Posterior cingulate gyrus (tissue), 11 donors: ENCODE data around the gene BST1.
A peak's percentile ranks its signal among the peaks of the same experiment; 100 is the strongest.

Source experiments
- DNase-seq, 10 donors: peaks; one replicate each; pipeline versions ENCODE4 v3.0.0 to v3.0.0-alpha.2; 2020 to 2021; ENCODE audit warnings: mixed read lengths in 3 of 10
- intact Hi-C: fragments of 100-400 bp; cut with DNase I; formaldehyde crosslinking; loops from one replicate; pipeline ENCODE4 v1.15.1; 2023

Gene BST1, protein sequence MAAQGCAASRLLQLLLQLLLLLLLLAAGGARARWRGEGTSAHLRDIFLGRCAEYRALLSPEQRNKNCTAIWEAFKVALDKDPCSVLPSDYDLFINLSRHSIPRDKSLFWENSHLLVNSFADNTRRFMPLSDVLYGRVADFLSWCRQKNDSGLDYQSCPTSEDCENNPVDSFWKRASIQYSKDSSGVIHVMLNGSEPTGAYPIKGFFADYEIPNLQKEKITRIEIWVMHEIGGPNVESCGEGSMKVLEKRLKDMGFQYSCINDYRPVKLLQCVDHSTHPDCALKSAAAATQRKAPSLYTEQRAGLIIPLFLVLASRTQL

DNA sequence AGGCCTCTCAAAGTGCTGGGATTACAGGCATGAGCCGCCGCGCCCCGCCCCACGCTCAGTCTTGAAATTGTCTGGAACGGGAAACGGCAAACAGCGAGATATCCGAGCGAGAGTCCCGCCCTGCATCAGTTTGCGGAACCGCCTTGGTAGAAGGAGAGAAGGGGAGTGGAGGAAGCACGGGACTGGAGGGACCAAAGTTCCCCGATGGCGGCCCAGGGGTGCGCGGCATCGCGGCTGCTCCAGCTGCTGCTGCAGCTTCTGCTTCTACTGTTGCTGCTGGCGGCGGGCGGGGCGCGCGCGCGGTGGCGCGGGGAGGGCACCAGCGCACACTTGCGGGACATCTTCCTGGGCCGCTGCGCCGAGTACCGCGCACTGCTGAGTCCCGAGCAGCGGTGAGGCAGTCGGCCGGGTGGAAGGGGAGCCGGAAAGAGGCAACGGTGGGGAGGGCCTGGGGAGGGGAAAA lies at the start of gene BST1:
TSS of gene BST1 (plus strand) at position 125 of the 463 bp plus-strand sequence. CDS start at position 205, 80 bp downstream.
- intact Hi-C loops = no loop called here
- peak; percentile 29 to 95 (median 54) for DNase-seq

DNA sequence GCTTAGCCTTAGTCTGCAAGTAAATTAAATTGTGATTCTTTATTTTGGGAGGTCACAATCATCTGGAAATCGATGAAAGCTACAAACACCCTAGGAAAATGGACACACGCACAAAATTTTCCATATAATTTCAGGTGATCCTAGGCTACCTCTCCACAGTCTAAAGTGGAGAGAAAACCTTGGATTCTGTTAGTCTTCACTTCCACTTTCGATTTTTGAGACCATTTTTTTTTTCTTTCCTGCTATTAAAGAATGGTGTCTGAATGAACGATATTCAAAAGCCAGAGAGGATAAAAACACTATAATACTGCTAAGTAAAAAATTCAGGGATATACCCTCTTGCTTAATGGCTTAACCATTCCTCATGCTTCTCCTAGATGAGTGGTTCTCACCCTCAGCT lies 49.4 kb upstream of the BST1 start:
- DNase-seq = no peak
- intact Hi-C loops = loop anchor here (10.0 kb wide), 1 partner anchor 649 kb away; the partner anchor contains the start of gene CPEB2

DNA sequence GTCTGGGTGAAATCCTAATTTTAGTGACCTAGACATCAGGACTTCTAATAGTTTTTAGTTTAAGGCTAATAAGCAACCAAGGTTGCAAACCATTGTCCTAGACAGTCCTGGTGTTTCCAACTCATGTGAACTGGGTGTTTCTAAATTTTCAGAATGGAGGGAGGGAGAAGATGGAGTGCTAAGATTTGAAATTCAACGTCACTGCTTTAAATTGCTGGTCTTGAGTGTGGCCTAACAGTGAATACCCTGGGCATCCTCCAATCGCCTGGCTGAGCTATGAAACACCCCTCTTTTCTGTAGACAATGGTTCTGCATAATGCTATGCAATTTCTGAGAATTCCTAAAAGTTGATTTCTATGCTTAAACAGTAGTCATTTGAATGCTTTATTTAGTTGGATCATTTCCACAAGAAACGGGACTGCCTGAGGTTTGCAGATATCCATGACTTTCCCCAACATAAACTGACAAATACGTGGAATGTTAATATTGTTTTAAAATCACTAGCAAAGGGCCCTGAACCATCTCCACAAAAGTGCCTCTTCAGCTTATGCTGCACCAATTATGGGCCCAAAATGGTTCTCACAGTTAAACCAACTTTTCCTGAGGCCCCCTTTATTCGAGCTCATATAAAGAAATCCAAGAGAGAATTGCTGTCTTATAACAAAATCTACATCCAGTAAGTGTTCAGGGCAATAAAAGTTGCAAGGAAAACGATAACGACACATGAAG lies 48.8 kb upstream of the BST1 start:
- intact Hi-C loops = loop anchor here (10.0 kb wide), 1 partner anchor 649 kb away; the partner anchor contains the start of gene CPEB2
- peak in 2 of 10 donors; percentile 22 to 79 for DNase-seq

DNA sequence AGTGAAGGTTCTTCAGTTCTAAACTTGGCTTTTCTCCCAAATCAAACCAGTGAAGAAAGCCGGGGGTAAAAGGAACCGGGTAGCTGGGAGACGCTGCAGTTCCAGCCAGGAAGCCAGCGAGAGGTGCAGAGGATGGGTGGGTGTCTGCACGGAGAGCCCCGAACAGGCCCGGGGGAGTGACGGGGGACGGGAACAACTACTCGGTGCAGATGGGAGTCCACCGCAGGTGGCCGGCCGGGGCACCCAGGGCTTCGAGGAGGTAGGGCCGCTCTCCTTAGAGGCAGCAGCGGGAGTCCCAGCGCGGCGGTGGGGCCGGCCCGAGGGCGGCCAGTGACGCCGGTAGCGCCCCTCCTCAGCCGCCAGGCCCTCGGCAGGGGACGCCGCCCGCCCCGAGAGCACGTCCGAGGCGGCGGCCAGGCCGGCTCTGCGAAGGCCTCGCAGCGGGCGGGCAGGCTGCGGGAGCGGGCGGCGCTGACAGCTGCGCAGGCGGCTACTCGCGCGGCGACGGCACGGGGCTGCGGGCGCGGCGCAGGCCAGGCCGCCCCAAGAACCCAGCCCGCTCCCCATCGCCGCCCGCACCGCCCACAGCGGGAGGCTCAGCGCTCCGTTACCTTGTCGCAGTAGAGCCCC lies 48.2 kb upstream of the BST1 start:
- intact Hi-C loops = loop anchor here (1.0 to 10.0 kb wide), 2 partner anchors 27 to 650 kb away; partner anchors contain the start of genes CPEB2 and FAM200B
- peak; percentile 23 to 87 (median 49) for DNase-seq

DNA sequence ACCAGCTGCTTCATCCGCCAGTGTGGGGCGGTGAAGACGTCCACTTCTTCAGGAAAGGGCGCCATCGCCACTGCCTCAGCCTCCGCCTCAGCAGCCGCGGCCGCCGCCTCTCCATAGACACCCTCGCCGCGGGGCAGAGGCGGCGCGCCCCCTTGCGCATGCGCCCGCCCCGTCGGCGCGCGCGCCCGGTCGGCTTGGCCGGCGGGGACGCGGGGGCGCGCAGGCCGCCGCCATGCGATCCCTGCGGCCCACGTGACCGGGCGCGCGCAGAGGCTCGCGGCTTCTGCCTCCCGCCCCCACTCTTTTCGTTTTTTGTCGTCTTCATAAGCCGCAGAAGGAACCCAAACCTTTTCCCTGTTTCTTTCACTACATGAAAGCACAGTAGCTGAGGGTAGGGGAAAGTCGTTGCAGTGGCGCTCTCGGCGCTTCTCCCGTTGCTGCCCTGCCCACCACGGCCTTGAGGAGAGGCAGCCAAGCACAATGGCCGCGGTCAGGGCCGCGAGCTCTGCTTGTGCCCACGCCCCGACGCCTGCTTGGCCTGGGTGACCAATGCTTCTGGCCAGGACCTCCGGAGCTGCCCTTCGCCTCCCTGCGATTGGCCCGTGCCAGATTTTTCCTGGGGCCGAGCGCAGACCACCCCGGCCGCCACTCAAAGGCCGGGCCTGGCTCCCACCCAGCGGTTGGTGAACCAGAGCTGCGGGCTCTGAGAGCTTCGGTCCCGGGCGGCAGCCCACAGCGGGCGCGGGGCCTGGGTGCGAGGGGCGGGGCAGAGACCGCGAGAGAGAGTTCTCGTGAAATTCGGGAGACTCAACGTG lies 47.4 kb upstream of the BST1 start, which contains the start of gene FBXL5:
TSS of gene FBXL5 (minus strand) at position 135 of the 815 bp plus-strand sequence. CDS start at position 65, 70 bp downstream.
- intact Hi-C loops = loop anchor here (1.0 to 10.0 kb wide), 2 partner anchors 26 to 651 kb away; partner anchors contain the start of genes CPEB2 and FAM200B

DNA sequence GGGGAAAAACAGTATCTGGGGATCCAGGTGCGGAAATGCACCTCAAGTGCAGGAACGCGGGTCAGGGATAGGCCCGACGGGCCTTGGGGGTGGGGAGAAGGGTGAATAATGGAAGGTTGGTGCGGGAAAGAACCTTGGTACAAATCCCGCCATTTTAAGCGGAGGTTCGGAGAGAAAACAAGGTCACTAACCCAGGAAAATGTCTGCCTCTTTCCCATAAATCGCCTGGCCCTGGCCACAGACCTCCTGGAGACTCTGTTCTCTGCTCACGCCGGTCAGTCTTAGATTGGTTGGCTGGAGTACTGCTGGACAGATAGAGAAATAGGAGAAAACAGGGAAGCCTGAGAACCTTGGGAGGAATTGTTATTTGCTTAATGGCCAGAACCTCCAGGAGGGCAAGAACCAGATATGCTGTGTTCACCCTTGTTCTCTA lies 46.8 kb upstream of the BST1 start:
- peak in 1 of 10 donors; percentile 19 for DNase-seq
- intact Hi-C loops = loop anchor here (10.0 kb wide), 1 partner anchor 651 kb away; the partner anchor contains the start of gene CPEB2

More for the DNA sequence above, 47.4 kb upstream of the BST1 start, which contains the start of gene FBXL5:
- peak; percentile 52 to 97 (median 71) for DNase-seq

DNA sequence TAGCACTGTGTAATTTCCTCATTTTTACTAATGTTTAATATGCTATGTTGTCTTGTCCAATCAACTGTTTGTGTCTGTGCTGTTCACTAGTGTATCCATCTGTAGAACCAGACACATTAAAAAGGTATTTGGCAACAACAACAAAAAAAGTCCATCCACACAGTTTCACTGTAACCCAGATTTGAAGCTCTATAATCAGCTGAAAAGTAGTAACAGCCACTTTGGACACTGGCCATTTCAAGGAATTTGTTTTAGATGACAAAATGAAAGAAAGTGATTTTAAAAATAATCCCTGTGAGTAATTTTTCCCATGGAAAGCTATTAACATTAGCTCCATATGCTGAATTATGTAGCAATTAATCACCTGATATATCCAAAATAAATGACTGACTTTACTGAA lies 45.5 kb upstream of the BST1 start:
- intact Hi-C loops = loop anchor here (10.0 kb wide), 1 partner anchor 653 kb away; the partner anchor contains the start of gene CPEB2
- no peak for DNase-seq

DNA sequence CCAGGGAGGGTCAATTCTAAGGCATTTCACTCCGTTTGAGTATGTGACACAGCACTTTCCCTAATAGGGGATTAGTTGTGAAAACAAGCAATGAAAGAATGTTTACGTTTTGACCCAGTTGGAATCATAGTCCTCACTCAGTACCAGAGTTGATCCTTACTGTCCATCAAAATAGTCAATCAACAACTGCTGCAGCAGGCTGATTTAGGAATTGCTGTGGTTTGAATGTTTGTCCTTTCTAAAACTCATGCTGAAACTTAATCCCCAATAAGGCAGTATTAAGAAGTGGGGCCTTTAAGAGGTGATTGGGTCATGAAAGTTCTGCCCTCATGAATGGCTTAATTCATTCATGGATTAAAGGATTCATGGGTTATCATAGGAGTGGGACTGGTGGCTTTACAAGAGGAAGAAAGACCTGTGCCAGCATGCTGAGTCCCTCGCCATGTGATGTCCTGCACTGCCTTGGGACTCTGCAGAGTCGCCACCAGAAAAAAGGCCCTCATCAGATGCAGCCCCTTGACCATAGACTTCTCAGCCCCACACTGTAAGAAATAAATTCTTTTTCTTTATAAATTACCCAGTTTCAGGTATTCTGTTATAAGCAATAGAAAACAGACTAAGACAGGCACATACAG lies 44.6 kb upstream of the BST1 start:
- no peak for DNase-seq
- intact Hi-C loops = loop anchor here (10.0 kb wide), 1 partner anchor 653 kb away; the partner anchor contains the start of gene CPEB2

DNA sequence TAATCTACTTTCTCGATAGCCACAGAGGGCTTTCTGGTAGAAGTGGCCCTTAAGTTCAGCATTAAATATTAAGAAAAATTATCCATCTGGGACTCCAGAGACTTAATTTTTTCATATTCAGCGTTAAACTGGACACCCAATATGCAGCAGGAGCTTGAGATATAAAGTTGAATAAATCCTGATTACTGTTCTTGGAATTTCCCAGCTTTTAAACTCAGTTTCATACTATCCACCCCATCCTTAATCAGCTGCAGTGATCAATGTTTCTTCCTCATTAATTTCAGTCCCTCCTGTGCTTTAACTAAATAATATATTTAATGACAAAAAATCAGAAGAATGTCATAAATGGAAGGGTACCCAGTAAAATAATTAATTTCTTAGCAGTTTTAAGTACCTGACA lies 44.1 kb upstream of the BST1 start:
- intact Hi-C loops = loop anchor here (10.0 kb wide), 1 partner anchor 654 kb away; the partner anchor contains the start of gene CPEB2
- DNase-seq = no peak

DNA sequence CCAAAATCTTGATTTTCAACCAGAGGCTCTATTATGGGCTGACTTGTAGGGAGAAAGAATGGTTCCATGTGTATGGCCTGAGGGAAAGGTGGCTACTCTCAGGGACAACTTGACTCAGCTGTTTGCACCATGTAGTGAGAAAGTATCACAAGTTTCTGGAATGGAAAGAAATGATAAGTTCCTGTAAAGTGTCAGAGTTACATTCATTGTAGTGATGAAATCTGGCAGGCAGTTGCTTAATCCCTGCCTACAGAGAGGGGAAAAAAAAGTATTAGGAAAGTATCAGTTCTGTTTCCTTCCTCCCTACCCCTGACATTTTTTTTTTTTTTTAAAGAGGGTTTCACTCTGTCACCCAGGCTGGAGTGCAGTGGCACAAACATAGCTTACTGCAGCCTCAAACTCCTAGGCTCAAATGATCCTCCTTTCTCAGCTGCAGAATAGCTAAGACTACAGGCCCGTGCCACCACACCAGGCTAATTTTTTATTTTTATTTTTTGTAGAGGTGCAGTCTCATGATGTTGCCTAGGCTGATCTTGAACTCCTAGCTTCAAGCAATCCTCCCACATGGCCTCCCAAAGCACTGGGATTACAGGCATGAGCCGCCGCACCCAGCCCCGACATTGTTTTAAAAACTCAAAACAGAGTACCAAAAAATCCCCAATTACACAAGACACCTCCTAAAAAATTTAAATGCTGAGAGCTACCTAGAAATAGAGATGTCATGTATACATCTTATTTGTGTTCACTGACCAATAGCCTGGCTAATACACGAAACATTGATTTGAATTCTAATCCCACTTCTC lies 42.9 kb upstream of the BST1 start:
- intact Hi-C loops = loop anchor here (10.0 kb wide), 1 partner anchor 655 kb away; the partner anchor contains the start of gene CPEB2
- no peak for DNase-seq

DNA sequence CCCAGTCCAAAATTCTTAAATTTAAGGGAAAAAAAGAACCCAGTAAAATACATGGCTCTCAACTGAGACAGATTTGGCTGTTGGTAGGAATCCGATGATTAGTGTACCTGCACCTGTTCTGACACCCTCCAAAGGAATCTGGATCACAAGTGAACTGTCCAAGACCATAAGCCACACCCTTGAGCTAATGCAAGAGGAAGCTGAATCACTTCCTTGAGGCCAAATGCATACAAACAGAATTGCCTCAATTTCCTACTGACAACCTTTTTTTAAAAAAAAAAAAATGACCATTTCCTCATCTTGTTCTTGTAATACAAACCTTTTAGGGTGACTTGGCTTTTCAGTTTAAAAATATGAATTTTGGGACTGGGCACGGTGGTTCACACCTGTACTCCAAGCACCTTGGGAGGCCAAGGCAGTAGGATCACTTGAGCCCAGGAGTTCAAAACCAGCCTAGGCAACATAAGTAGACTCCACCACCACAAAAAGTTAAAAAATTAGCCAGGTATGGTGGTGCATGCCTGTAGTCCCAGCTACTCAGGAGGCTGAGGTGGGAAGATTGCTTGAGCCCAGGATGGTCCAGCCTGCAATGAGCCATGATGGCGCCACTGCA lies 37.0 kb upstream of the BST1 start:
- intact Hi-C loops = no loop called here

DNA sequence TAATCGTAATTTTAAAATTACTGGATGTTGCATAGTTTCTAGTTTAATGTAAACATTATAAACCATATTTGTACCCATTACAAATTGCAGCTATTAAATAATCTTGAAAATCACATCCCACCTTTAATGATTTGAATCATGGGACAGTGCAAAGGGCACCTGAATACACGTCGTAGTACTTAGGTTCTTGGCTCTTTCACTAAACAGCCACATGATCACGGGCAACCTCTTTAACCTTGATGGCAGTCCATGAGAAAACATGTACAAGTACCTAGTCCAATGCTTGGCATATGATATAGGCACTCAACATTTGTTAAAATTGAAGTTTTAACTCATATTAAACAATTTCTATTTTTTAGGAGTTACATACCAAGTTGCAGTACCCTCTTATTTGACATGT lies 35.9 kb upstream of the BST1 start:
- intact Hi-C loops = no loop called here
- no peak for DNase-seq

More for the DNA sequence above, 37.0 kb upstream of the BST1 start:
- no peak for DNase-seq

DNA sequence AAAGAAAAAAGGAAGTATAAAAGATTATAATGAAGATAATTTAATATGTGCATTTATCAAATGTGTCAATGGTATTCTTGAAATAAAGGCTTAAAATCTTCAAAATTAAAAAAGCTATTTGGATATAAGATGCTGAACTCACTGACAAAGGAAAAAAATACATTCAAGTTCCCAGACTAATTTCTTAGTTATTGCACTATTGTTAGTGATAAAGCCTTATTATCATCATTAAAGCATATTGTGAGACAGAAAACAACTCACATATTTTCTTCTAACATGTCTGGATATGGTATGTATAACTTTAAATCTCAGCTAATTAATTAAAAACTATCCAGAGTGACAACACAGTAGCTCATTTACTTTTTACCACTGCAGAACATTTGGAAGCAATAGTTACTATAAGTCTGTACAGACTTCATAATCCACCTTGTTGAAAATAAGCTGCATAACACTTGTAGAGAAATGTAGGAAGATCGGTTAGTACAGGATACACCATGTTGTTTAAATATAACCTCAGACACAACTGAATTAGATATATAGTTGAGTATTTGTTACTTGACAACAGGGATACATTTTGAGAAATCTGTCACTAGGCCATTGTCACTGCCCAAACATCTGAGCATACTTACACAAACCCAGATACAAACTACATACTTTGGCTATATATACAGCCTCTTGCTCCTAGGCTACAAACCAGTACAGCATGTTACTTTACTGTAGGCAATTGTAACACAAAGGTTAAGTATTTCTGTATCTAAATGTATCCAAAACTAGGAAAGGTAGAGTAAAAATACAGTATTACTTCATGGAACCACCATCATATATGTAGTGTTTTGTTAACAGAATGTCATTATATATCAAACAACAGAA lies 34.1 kb upstream of the BST1 start:
- intact Hi-C loops = no loop called here
- DNase-seq = no peak

DNA sequence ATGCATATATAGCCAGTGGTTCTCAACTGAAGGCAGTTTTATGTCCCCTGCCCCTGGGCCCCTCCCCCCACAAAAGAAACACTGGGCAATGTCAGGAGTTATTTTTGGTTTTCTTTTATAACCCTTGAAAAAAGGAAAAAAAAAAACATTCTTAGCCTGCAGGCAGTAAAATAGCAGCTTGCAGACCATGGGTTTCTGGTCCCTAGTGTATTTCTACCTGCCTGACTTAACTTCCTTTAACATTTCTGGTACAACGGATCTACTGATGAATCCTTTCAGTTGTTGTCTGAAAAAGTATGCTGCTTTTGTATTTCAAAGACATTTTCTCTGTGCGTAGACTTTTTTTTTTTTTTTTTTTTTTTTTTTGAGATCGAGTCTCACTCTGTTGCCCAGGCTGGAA lies 32.3 kb upstream of the BST1 start:
- no peak for DNase-seq
- intact Hi-C loops = no loop called here

DNA sequence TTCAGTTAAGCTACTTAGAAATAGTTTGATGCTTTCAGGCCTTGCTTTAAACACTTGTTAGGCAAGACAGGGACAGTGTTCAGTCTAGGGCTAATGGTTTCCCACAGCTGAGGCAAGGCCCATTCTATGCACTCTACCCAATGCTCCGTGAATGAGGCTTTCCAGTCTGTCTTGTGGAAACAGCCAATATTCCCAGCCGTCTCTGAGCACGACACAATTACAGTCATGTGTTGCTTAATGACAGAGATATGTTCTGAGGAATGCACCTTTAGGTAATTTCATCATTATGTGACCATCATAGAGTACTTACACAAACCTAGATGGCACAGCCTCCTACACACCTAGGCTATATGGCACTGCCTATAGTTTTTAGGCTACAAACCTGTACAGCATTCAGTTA lies 30.8 kb upstream of the BST1 start:
- DNase-seq = no peak

DNA sequence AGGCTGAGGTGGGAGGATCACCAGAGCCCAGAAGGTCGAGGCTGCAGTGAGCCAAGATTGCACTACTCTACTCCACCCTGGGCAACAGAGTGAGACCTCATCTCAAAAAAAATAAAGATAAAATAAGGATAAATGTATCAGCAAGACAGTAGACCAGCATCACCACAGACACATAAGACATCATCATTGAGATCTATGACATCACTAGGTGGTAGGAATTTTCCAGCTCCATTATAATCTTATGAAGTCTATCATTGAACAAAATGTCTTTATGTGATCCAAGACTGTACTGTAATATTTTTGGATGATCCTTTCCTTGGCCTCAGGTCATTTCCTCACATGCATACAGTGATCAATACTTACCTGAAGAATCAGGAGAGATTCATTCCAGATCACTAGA lies 29.5 kb upstream of the BST1 start:
- intact Hi-C loops = no loop called here
- no peak for DNase-seq

More for the DNA sequence above, 30.8 kb upstream of the BST1 start:
- intact Hi-C loops = no loop called here

DNA sequence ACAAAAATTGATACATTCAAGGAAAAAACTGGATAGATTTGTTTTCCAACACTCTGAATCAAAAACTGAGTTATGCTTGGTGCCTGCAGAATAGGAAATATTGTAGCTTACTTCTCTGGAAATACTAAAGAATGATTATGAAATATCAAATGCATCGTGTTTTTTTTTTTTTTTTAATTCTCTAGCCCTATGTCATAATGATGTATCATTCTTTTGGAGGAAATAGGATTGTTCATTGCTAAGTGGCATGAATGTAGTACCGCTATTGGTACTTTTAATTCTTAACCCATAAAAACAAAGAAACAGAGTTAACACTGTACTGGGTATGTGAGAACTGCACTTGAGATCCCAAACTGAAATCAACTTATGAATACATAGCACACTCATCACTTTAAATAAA lies 28.8 kb upstream of the BST1 start:
- no peak for DNase-seq
- intact Hi-C loops = no loop called here
